Measurements from ENCODE around the gene OPCML.

OPCML gene

DNA sequence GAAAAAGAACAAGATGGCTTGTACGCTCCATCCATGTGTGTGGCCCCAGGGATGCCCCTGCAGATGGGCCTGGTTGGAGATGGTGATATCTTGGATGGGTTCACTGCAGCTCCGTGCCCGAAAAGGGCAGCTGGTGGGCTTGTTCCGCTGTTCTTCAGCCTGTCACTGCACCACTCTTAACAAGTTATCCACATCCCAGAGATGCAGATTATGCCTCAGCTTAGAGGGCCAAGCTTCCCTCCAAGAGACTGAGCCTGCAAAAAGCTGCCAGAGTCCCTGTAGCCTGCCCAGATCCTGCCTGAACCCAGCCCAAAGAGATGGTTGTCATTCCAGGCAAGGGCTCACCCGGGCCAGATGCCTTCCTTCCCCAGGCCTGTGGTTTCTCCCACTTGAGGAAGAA is 308.0 kb downstream of the OPCML start:
- DNase-seq = no peak

GRCh38 chr11:133222425-133223330 is 309.6 kb downstream of the OPCML start:
- no peak for DNase-seq

- no peak for DNase-seq
These were observed 312.8 kb downstream of the OPCML start for GRCh38 chr11:133219543-133219942.

DNA sequence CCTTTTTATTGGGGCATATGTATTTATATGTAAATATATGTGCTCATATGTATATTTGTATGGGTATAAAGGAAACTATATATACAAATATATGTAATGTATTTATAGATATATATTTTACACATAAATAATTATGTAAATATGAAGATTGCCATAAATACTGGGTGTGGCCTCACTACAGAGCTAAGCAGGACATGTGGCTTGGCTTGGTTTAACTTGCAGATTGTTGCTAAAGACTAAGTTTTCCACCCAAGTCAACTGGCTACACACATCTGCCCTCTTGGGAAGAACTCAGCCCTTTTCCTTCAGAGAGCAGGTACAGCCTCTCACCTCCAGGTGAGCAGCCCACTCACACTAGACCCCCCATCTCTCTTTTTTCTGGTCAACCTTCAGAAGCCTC is 315.5 kb downstream of the OPCML start:
- DNase-seq = no peak

GRCh38 chr11:133215596-133216230 is 316.6 kb downstream of the OPCML start:
- DNase-seq = no peak

- no peak for DNase-seq
These were observed 317.7 kb downstream of the OPCML start for GRCh38 chr11:133214646-133215045.

GRCh38 chr11:133212201-133212600 is 320.1 kb downstream of the OPCML start:
- no peak for DNase-seq

- no peak for DNase-seq
These were observed 324.3 kb downstream of the OPCML start for GRCh38 chr11:133207995-133208394.

- DNase-seq = no peak
These were observed 325.8 kb downstream of the OPCML start for GRCh38 chr11:133206313-133207005.

DNA sequence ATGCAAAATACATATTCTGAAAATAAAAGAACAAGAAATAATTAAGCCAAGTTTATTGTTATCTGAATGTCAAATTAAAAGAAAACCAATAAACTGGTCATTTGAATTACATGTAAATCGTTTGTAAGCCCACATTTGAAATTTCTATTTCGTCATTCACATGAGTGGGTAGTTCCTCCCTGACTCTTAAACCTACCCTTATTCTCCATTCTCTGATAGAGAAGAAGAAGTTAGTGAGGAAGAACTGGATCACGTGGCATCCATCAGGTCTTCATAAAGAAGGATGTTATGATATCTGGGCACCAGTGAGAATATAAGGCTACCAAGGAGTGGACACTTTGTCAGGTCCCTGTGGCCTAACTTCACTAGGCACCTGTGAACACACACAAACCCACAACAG is 328.1 kb downstream of the OPCML start:
- no peak for DNase-seq

DNA sequence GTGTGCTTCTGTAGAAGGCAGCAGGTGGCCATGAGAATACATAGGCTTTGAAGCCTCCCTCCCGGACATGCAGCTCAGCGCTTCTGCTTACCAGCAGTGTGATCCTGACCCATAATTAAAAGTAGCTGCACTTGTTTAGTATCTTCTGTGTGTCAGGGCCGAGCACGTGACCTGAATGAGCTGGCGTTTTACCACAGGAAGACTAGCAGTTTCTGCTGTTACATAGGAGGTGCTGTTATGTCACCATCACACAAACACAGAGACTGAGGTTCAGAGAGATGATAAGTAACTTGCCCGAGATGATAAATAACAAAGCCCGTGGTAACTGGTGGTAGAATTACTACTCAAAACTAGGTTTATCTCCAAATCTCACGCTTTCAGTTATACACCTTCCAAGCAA is 329.5 kb downstream of the OPCML start:
- DNase-seq = no peak

DNA sequence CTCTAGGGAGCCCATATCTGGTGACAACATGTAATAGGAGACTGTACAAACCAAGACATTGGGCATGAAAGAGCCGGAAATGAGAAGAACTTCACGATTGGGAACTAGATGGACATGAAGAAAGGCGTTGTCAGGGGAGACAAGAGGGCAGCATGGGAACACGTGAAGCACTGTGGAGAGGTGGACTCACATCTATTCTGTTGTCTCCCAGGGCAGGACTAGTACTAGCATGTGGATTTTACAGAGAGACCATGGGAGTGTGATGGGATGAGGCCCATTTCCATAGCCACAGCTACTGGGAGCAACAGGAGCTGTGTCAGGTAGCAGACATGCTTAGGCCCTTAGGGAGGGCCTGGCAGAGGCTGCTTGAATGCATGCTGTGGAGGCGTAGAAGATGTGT is 333.9 kb downstream of the OPCML start:
- no peak for DNase-seq

- DNase-seq = no peak
These were observed 334.9 kb downstream of the OPCML start for GRCh38 chr11:133197425-133197824.

DNA sequence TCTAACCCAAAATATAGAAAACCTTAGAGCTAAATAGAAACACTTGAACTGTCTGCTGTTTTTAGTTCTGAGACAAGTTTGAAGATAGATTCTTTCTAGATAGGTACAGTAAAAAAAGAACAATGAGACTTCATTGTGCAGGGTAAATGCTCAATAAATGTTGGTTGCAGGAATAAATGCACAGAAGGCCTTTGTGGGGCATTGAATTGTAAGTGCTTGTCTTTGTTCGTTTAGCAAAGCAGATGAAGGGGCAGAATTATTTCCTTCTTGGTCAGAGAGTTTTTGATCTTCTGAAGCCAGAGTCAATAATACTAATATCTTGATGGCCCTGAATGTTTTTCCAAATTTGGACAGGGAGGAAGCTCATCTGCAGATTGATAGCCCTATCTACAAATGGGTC is 340.4 kb downstream of the OPCML start:
- DNase-seq = no peak

- no peak for DNase-seq
These were observed 350.6 kb downstream of the OPCML start for GRCh38 chr11:133181667-133182066.

GRCh38 chr11:133181066-133181465 is 351.2 kb downstream of the OPCML start:
- DNase-seq = no peak

DNA sequence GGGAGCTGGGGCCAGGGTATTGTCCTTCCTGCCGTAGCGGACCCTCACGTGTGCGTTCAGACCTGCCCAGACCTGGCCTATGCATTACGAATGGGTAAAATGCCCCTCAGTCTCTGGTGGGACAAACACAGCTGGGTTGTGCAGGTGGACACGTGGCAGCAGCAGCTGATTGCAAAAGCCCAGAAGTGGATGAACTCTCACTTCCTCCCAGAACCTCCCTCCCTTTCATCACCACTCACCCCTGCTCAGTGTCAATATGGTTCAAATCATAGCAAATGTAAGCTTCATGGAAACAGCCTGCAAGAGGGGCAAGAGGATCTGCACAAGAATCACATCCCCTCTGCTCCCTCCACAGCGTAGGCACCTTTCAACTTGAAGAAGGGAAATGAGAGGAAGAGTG is 352.1 kb downstream of the OPCML start:
- DNase-seq = no peak

GRCh38 chr11:133176748-133177147 is 355.6 kb downstream of the OPCML start:
- DNase-seq = no peak

DNA sequence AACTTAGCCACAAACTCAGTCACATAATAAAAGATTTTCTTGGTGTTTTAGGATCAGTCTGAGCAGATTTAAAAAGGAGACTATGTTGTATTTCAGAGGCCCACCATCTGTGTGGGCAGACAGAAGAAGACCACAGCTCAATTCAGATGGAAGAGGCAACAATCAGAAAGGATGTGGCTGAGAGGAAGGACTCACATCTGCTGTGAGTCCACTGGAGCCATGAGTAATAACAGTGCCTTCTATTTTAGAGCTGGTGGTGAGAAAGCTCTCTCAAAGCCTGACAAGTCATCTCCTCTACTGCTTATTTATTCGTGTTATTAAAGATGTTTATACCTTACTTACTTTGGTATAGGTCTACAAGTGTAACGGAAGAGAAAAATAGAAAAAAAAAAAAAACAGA is 357.2 kb downstream of the OPCML start:
- DNase-seq = no peak

- DNase-seq = no peak
These were observed 358.4 kb downstream of the OPCML start for GRCh38 chr11:133173810-133174412.

GRCh38 chr11:133172349-133172748 is 360.0 kb downstream of the OPCML start:
- no peak for DNase-seq

DNA sequence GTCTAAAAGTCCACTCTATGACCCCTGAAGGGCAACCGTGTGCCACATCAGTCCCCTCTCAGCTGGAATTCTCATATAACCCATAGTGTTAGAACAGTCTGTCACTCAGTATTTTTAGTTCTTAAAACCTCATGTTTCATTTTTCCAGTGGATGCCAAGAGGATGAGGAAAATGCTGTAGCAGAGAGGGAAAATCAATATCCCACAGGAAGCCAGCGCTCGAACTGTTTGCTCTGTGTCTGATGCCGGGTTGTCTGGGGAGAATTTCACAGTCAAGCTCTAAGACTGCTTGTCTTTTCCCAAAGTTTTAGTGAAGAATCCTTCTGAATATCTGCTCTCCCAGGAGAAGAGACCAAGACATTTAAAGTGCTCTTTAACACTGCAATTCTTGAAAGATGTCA is 360.9 kb downstream of the OPCML start:
- DNase-seq = no peak

GRCh38 chr11:133168016-133168415 is 364.3 kb downstream of the OPCML start:
- no peak for DNase-seq

Measured in CD4-positive, alpha-beta T cell treated with Interleukin-4 for 1 hour (primary cell).